WTC11 (cell line): ENCODE measurements around the gene GGA2. TPM values are rescaled to one million over a fixed set of nuclear protein-coding genes. Genes with fewer than 3 reads are reported as not detected.
A peak's percentile ranks its signal among the peaks of the same experiment; 100 is the strongest.

Source experiments
- ATAC-seq: fragments of 200-7000 bp; cut with Tn5 transposase; 2 replicates; pipeline ENCODE4 v1.10.0; 2021; ENCODE audit warnings: mild to moderate bottlenecking, moderate library complexity
- CTCF ChIA-PET: fragments of 300-600 bp; sonication (Branson Sonifier 250); formaldehyde crosslinking; loops from one replicate; lab custom pipeline; 2021; ENCODE audit warnings: antibody characterized with exemption; lab: Charles Lee
- POLR2A ChIA-PET: fragments of 350-600 bp; sonication (Branson Sonifier 250); formaldehyde crosslinking; loops from one replicate; lab custom pipeline; 2021; ENCODE audit warnings: antibody characterized with exemption; lab: Charles Lee
- DNase-seq: peaks from one replicate; pipeline ENCODE4 v3.0.0; 2021; ENCODE audit warnings: low spot score
- H3K27ac Mint-ChIP-seq: 2 replicates; pipeline ENCODE4 v1.8.0; 2021; ENCODE audit warnings: mixed read lengths
- H3K27me3 Mint-ChIP-seq: 2 replicates; pipeline ENCODE4 v1.8.0; 2021; ENCODE audit warnings: low read depth, mild to moderate bottlenecking, moderate library complexity, mixed read lengths
- H3K36me3 Mint-ChIP-seq: 2 replicates; pipeline ENCODE4 v1.8.0; 2021; ENCODE audit warnings: mixed read lengths
- H3K4me1 Mint-ChIP-seq: 2 replicates; pipeline ENCODE4 v1.8.0; 2022; ENCODE audit warnings: mixed read lengths
- H3K4me3 Mint-ChIP-seq: 2 replicates; pipeline ENCODE4 v1.8.0; 2021; ENCODE audit warnings: mild to moderate bottlenecking, moderate library complexity, mixed read lengths
- H3K9me3 Mint-ChIP-seq: 2 replicates; pipeline ENCODE4 v1.8.0; 2021; ENCODE audit warnings: mixed read lengths
- CTCF ChIP-seq: fragments of 200-600 bp; IDR thresholded peaks from 2 replicates; pipeline ENCODE4 v1.8.0; 2022; ENCODE audit warnings: antibody characterized with exemption
- ELF4 ChIP-seq: sonication (generic); formaldehyde crosslinking; IDR thresholded peaks from 2 replicates; pipeline ENCODE4 v1.8.1; 2022; ENCODE audit warnings: low read depth, mild to moderate bottlenecking, moderate library complexity, missing genetic modification reagents
- ESRRA ChIP-seq: sonication (generic); formaldehyde crosslinking; IDR thresholded peaks from 2 replicates; pipeline ENCODE4 v1.8.1; 2022; ENCODE audit warnings: mild to moderate bottlenecking, missing genetic modification reagents, borderline replicate concordance
- FOXJ3 ChIP-seq: sonication (generic); formaldehyde crosslinking; IDR thresholded peaks from 2 replicates; pipeline ENCODE4 v1.9.0; 2021; ENCODE audit warnings: missing genetic modification reagents, mild to moderate bottlenecking, borderline replicate concordance
- FOXK1 ChIP-seq: sonication (generic); formaldehyde crosslinking; IDR thresholded peaks from 2 replicates; pipeline ENCODE4 v1.8.0; 2022; ENCODE audit warnings: mild to moderate bottlenecking, moderate library complexity, missing genetic modification reagents
- GABPB1 ChIP-seq: sonication (generic); formaldehyde crosslinking; IDR thresholded peaks from 2 replicates; pipeline ENCODE4 v1.8.1; 2023; ENCODE audit warnings: mild to moderate bottlenecking, missing genetic modification reagents
- GRHL2 ChIP-seq: fragments of 250-450 bp; sonication (Bioruptor Pico); IDR thresholded peaks from 2 replicates; pipeline ENCODE4 v1.8.0; 2022; ENCODE audit warnings: mild to moderate bottlenecking, moderate library complexity; ENCODE audit not compliant: insufficient replicate concordance, severe bottlenecking
- HMGXB4 ChIP-seq: sonication (generic); formaldehyde crosslinking; IDR thresholded peaks from 2 replicates; pipeline ENCODE4 v1.8.1; 2023; ENCODE audit warnings: mild to moderate bottlenecking, moderate library complexity, missing genetic modification reagents
- IRF1 ChIP-seq: sonication (generic); formaldehyde crosslinking; IDR thresholded peaks from 2 replicates; pipeline ENCODE4 v1.8.0; 2023; ENCODE audit warnings: missing genetic modification reagents
- MYBL2 ChIP-seq: sonication (generic); formaldehyde crosslinking; IDR thresholded peaks from 2 replicates; pipeline ENCODE4 v1.8.1; 2023; ENCODE audit warnings: mild to moderate bottlenecking, moderate library complexity, missing genetic modification reagents
- NFE2L1 ChIP-seq: sonication (generic); formaldehyde crosslinking; IDR thresholded peaks from 2 replicates; pipeline ENCODE4 v1.8.1; 2023; ENCODE audit warnings: missing genetic modification reagents
- NR1H2 ChIP-seq: sonication (generic); formaldehyde crosslinking; IDR thresholded peaks from 2 replicates; pipeline ENCODE4 v1.9.0; 2021; ENCODE audit warnings: mild to moderate bottlenecking, moderate library complexity, missing genetic modification reagents
- NR2C2 ChIP-seq: sonication (generic); formaldehyde crosslinking; IDR thresholded peaks from 2 replicates; pipeline ENCODE4 v1.8.0; 2022; ENCODE audit warnings: mild to moderate bottlenecking, missing genetic modification reagents
- PREB ChIP-seq: sonication (generic); formaldehyde crosslinking; IDR thresholded peaks from 2 replicates; pipeline ENCODE4 v1.8.1; 2022; ENCODE audit warnings: mild to moderate bottlenecking, missing genetic modification reagents, moderate library complexity, borderline replicate concordance
- RORB ChIP-seq: fragments of 250-450 bp; sonication (Bioruptor Pico); IDR thresholded peaks from 2 replicates; pipeline ENCODE4 v1.9.0; 2021; ENCODE audit warnings: mild to moderate bottlenecking
- SOX15 ChIP-seq: fragments of 250-450 bp; sonication (Bioruptor Pico); IDR thresholded peaks from 2 replicates; pipeline ENCODE4 v1.9.0; 2021; ENCODE audit warnings: mild to moderate bottlenecking
- SP1 ChIP-seq: sonication (generic); formaldehyde crosslinking; conservative IDR thresholded peaks from 2 replicates; pipeline ENCODE4 v1.8.1; 2022; ENCODE audit warnings: missing genetic modification reagents
- USF2 ChIP-seq: sonication (generic); formaldehyde crosslinking; IDR thresholded peaks from 2 replicates; pipeline ENCODE4 v1.8.1; 2023; ENCODE audit warnings: mild to moderate bottlenecking, missing genetic modification reagents, moderate library complexity
- ZBTB21 ChIP-seq: sonication (generic); formaldehyde crosslinking; IDR thresholded peaks from 2 replicates; pipeline ENCODE4 v1.8.1; 2023; ENCODE audit warnings: mild to moderate bottlenecking, missing genetic modification reagents, borderline replicate concordance
- ZNF121 ChIP-seq: sonication (generic); formaldehyde crosslinking; IDR thresholded peaks from 2 replicates; pipeline ENCODE4 v1.8.0; 2023; ENCODE audit warnings: missing genetic modification reagents
- ZNF138 ChIP-seq: sonication (generic); formaldehyde crosslinking; conservative IDR thresholded peaks from 2 replicates; pipeline ENCODE4 v1.8.1; 2022; ENCODE audit warnings: mild to moderate bottlenecking, moderate library complexity, missing genetic modification reagents
- ZNF219 ChIP-seq: sonication (generic); formaldehyde crosslinking; IDR thresholded peaks from 2 replicates; pipeline ENCODE4 v1.8.0; 2023; ENCODE audit warnings: missing genetic modification reagents, mild to moderate bottlenecking, borderline replicate concordance
- ZNF263 ChIP-seq: sonication (generic); formaldehyde crosslinking; IDR thresholded peaks from 2 replicates; pipeline ENCODE4 v1.8.1; 2022; ENCODE audit warnings: low read depth, mild to moderate bottlenecking, moderate library complexity, missing genetic modification reagents
- ZNF416 ChIP-seq: fragments of 250-450 bp; sonication (Bioruptor Pico); IDR thresholded peaks from 2 replicates; pipeline ENCODE4 v1.9.0; 2021; ENCODE audit warnings: mild to moderate bottlenecking, inconsistent platforms
- ZNF423 ChIP-seq: fragments of 250-450 bp; sonication (Bioruptor Pico); IDR thresholded peaks from 2 replicates; pipeline ENCODE4 v2.1.2; 2022; ENCODE audit warnings: mild to moderate bottlenecking, moderate library complexity
- ZNF425 ChIP-seq: fragments of 250-450 bp; sonication (Bioruptor Pico); conservative IDR thresholded peaks from 2 replicates; pipeline ENCODE4 v1.9.0; 2021; ENCODE audit warnings: mild to moderate bottlenecking
- total RNA-seq: library from RNA; stranded (reverse); gene quantifications from 3 replicates; pipeline ENCODE4 v1.2.3, GENCODE V29; 2021

The GGA2 gene
- total RNA-seq, 1 experiment from 2014 or later, result 107 TPM

- no peak for DNase-seq
- no peaks in the 10 kb centered on the region for H3K9me3 Mint-ChIP-seq
- H3K36me3 Mint-ChIP-seq, result peaks cover 53% of the 10 kb centered on the region
- TF ChIP-seq ZNF425 (CRISPR knock-in tag), result no peak
- TF ChIP-seq RORB (CRISPR knock-in tag), result no peak
- TF ChIP-seq ZNF138, result no peak
- no peak for TF ChIP-seq FOXJ3 (CRISPR knock-in tag)
- TF ChIP-seq MYBL2 (CRISPR knock-in tag), result no peak
- TF ChIP-seq NR2C2 (CRISPR knock-in tag), result no peak
- TF ChIP-seq GABPB1 (CRISPR knock-in tag), result no peak
- TF ChIP-seq GRHL2, result no peak
- TF ChIP-seq NR1H2 (CRISPR knock-in tag), result no peak
- TF ChIP-seq ZBTB21 (CRISPR knock-in tag), result no peak
- TF ChIP-seq ZNF423 (CRISPR knock-in tag), result no peak
- TF ChIP-seq SOX15 (CRISPR knock-in tag), result no peak
- TF ChIP-seq ZNF416 (CRISPR knock-in tag), result no peak
- H3K4me3 Mint-ChIP-seq, result no peak overlapping the region
- ChIA-PET CTCF (no interaction called here), POLR2A (no interaction called here)
- no peaks in the 10 kb centered on the region for H3K4me1 Mint-ChIP-seq
- no peak for ATAC-seq
- H3K27ac Mint-ChIP-seq, result no peak overlapping the region
- H3K27me3 Mint-ChIP-seq, result no peaks in the 10 kb centered on the region
These were observed 11.7 kb upstream of the GGA2 start for GRCh38 chr16:23521965-23522364.

GRCh38 chr16:23521037-23521743 is 10.9 kb upstream of the GGA2 start:
- POLR2A ChIA-PET, result interaction anchor here (0.6 kb wide), 1 partner anchor 13 kb away, joined by 3 read pairs; no protein-coding TSS in a partner anchor
- Mint-ChIP-seq H3K4me1 (no peaks in the 10 kb centered on the region), H3K27ac (no peak overlapping the region), H3K9me3 (no peaks in the 10 kb centered on the region), H3K27me3 (no peaks in the 10 kb centered on the region), H3K4me3 (no peak overlapping the region), H3K36me3 (peaks cover 53% of the 10 kb centered on the region)
- TF ChIP-seq ZNF121 (CRISPR knock-in tag) (peak; percentile 16; the same call in 1 of the 2 replicates), FOXK1 (CRISPR knock-in tag) (no peak), ZNF263 (no peak), FOXJ3 (CRISPR knock-in tag) (no peak), ZNF219 (no peak), NR2C2 (CRISPR knock-in tag) (no peak)
- ATAC-seq, result no peak
- DNase-seq, result no peak
- CTCF ChIA-PET, result interaction anchor here (0.7 kb wide), 1 partner anchor 17 kb away, joined by 5 read pairs; no protein-coding TSS in a partner anchor

GRCh38 chr16:23520500-23520899 is 10.2 kb upstream of the GGA2 start:
- no peak for ATAC-seq
- ChIA-PET CTCF (interaction anchor here (0.7 kb wide), 1 partner anchor 16 kb away, joined by 5 read pairs; no protein-coding TSS in a partner anchor), POLR2A (interaction anchor here (0.6 kb wide), 1 partner anchor 12 kb away, joined by 3 read pairs; no protein-coding TSS in a partner anchor)
- DNase-seq, result no peak
- H3K36me3 Mint-ChIP-seq, result peaks cover 56% of the 10 kb centered on the region
- H3K4me1 Mint-ChIP-seq, result no peaks in the 10 kb centered on the region
- H3K4me3 Mint-ChIP-seq, result no peak overlapping the region
- no peaks in the 10 kb centered on the region for H3K9me3 Mint-ChIP-seq
- no peaks in the 10 kb centered on the region for H3K27me3 Mint-ChIP-seq
- no peak overlapping the region for H3K27ac Mint-ChIP-seq
- TF ChIP-seq CTCF, result no peak
- TF ChIP-seq PREB (CRISPR knock-in tag), result no peak
- no peak for TF ChIP-seq HMGXB4 (CRISPR knock-in tag)
- TF ChIP-seq SP1 (CRISPR knock-in tag), result no peak
- TF ChIP-seq NFE2L1, result no peak
- no peak for TF ChIP-seq USF2 (CRISPR knock-in tag)
- TF ChIP-seq ELF4 (CRISPR knock-in tag), result no peak
- no peak for TF ChIP-seq IRF1 (CRISPR knock-in tag)
- no peak for TF ChIP-seq ESRRA (CRISPR knock-in tag)
